Breast epithelium (tissue), 3 donors: ENCODE results near the gene RHOBTB1.

ENCODE experiments used
- POLR2A ChIP-seq: fragments of 450-650 bp; IDR thresholded peaks from one replicate; pipeline ENCODE4 v1.6.1; 2016; ENCODE audit warnings: antibody characterized with exemption, mild to moderate bottlenecking, moderate library complexity
- POLR2AphosphoS5 ChIP-seq, 3 donors: sonication (generic); formaldehyde crosslinking; IDR thresholded peaks; one replicate each; pipeline ENCODE4 v1.6.1; 2017; ENCODE audit warnings: antibody characterized with exemption in 3 of 3

GRCh38 chr10:60842694-60843093 is 101.3 kb downstream of the RHOBTB1 start:
- TF ChIP-seq POLR2A (no peak), POLR2AphosphoS5 (IDR thresholded peaks at IDR 0.05) (no peak)
